Stimulated activated naive B cell treated with anti-CD40 and anti-IgM and Interleukin-4, amounts not matched to agents 10 μg/mL and 1 μg/mL and 100 μg/mL, for 72 hours (primary cell): ENCODE results near the gene SETD2.

ENCODE experiments used
- ATAC-seq, 2 donors: fragments of 150-1000 bp; cut with Tn5 transposase; replicated peaks; 2 replicates each; pipeline ENCODE4 v1.10.0; 2021; ENCODE audit warnings: moderate library complexity in 1 of 2
- DNase-seq: peaks from one replicate; pipeline ENCODE4 v3.0.0; 2021
- H3K27ac Mint-ChIP-seq: one replicate; pipeline ENCODE4 v1.8.0; 2022; ENCODE audit warnings: mild to moderate bottlenecking, mixed read lengths
- H3K27me3 Mint-ChIP-seq, 2 donors: one replicate each; pipeline ENCODE4 v1.8.0; 2022; ENCODE audit warnings: mixed read lengths in 2 of 2
- H3K36me3 Mint-ChIP-seq, 2 donors: one replicate each; pipeline ENCODE4 v1.8.0; 2022; ENCODE audit warnings: mixed read lengths in 2 of 2, mild to moderate bottlenecking in 1 of 2
- H3K4me1 Mint-ChIP-seq, 2 donors: one replicate each; pipeline ENCODE4 v1.8.0; 2022; ENCODE audit warnings: mixed read lengths in 2 of 2, mild to moderate bottlenecking in 1 of 2
- H3K4me3 Mint-ChIP-seq, 2 donors: one replicate each; pipeline ENCODE4 v1.8.0; 2022; ENCODE audit warnings: mild to moderate bottlenecking in 2 of 2, mixed read lengths in 2 of 2, moderate library complexity in 1 of 2
- H3K9me3 Mint-ChIP-seq, 2 donors: one replicate each; pipeline ENCODE4 v1.8.0; 2022; ENCODE audit warnings: mixed read lengths in 2 of 2, mild to moderate bottlenecking in 1 of 2

SETD2 gene

GRCh38 chr3:47003461-47004368 lies 160.2 kb downstream of the SETD2 start:
- no peaks in the 10 kb centered on the region for H3K9me3 Mint-ChIP-seq
- H3K36me3 Mint-ChIP-seq: peaks cover 49 to 66% of the 10 kb centered on the region in 2 donors
- no peaks in the 10 kb centered on the region for H3K27me3 Mint-ChIP-seq
- no peak overlapping the region for H3K4me3 Mint-ChIP-seq
- no peak for ATAC-seq
- no peak overlapping the region for H3K27ac Mint-ChIP-seq
- peaks cover 0 to 7% of the 10 kb centered on the region in 2 donors for H3K4me1 Mint-ChIP-seq
- DNase-seq: no peak

- Mint-ChIP-seq H3K36me3 (peaks cover 52 to 73% of the 10 kb centered on the region in 2 donors), H3K4me1 (peaks cover 6 to 14% of the 10 kb centered on the region in 2 donors), H3K27ac (no peak overlapping the region), H3K27me3 (no peaks in the 10 kb centered on the region), H3K4me3 (no peak overlapping the region), H3K9me3 (no peaks in the 10 kb centered on the region)
- ATAC-seq: no peak
- no peak for DNase-seq
Observed at GRCh38 chr3:47003056-47003410, 160.9 kb downstream of the SETD2 start.

GRCh38 chr3:47002171-47003055 lies 161.5 kb downstream of the SETD2 start:
- DNase-seq: no peak
- no peaks in the 10 kb centered on the region for H3K27me3 Mint-ChIP-seq
- peaks cover 54 to 76% of the 10 kb centered on the region in 2 donors for H3K36me3 Mint-ChIP-seq
- H3K4me1 Mint-ChIP-seq: peaks cover 8 to 17% of the 10 kb centered on the region in 2 donors
- H3K27ac Mint-ChIP-seq: no peak overlapping the region
- ATAC-seq: no peak
- H3K4me3 Mint-ChIP-seq: no peak overlapping the region
- H3K9me3 Mint-ChIP-seq: no peaks in the 10 kb centered on the region

- Mint-ChIP-seq H3K4me3 (no peak overlapping the region), H3K27ac (no peak overlapping the region), H3K36me3 (peaks cover 52 to 76% of the 10 kb centered on the region in 2 donors), H3K27me3 (no peaks in the 10 kb centered on the region), H3K9me3 (no peaks in the 10 kb centered on the region), H3K4me1 (peaks cover 13 to 24% of the 10 kb centered on the region in 2 donors)
- ATAC-seq (no peak), DNase-seq (no peak)
Observed at GRCh38 chr3:47001731-47002170, 162.2 kb downstream of the SETD2 start.

- Mint-ChIP-seq H3K27me3 (no peaks in the 10 kb centered on the region), H3K27ac (no peak overlapping the region), H3K9me3 (no peaks in the 10 kb centered on the region), H3K4me3 (no peak overlapping the region), H3K36me3 (peaks cover 46 to 71% of the 10 kb centered on the region in 2 donors), H3K4me1 (peaks cover 13 to 29% of the 10 kb centered on the region in 2 donors)
- ATAC-seq: no peak
- no peak for DNase-seq
Observed at GRCh38 chr3:47000922-47001730, 162.8 kb downstream of the SETD2 start.

GRCh38 chr3:47000198-47000815 lies 163.6 kb downstream of the SETD2 start:
- no peaks in the 10 kb centered on the region for H3K27me3 Mint-ChIP-seq
- peaks cover 13 to 29% of the 10 kb centered on the region in 2 donors for H3K4me1 Mint-ChIP-seq
- no peak for DNase-seq
- no peaks in the 10 kb centered on the region for H3K9me3 Mint-ChIP-seq
- ATAC-seq: no peak
- no peak overlapping the region for H3K4me3 Mint-ChIP-seq
- H3K27ac Mint-ChIP-seq: no peak overlapping the region
- H3K36me3 Mint-ChIP-seq: peaks cover 40 to 68% of the 10 kb centered on the region in 2 donors

- H3K27me3 Mint-ChIP-seq: no peaks in the 10 kb centered on the region
- peaks cover 13 to 29% of the 10 kb centered on the region in 2 donors for H3K4me1 Mint-ChIP-seq
- H3K9me3 Mint-ChIP-seq: no peaks in the 10 kb centered on the region
- no peak overlapping the region for H3K27ac Mint-ChIP-seq
- H3K4me3 Mint-ChIP-seq: no peak overlapping the region
- no peak for DNase-seq
- ATAC-seq: no peak
- peaks cover 35 to 66% of the 10 kb centered on the region in 2 donors for H3K36me3 Mint-ChIP-seq
Observed at GRCh38 chr3:46999516-47000197, 164.3 kb downstream of the SETD2 start.

GRCh38 chr3:46998852-46999515 lies 164.9 kb downstream of the SETD2 start:
- Mint-ChIP-seq H3K36me3 (peaks cover 30 to 66% of the 10 kb centered on the region in 2 donors), H3K4me3 (no peak overlapping the region), H3K9me3 (no peaks in the 10 kb centered on the region), H3K4me1 (peaks cover 13 to 29% of the 10 kb centered on the region in 2 donors), H3K27me3 (no peaks in the 10 kb centered on the region), H3K27ac (peak overlapping the region; percentile 75)
- ATAC-seq: no peak
- no peak for DNase-seq

- ATAC-seq: peak; percentile 76 to 82
- Mint-ChIP-seq H3K27me3 (no peaks in the 10 kb centered on the region), H3K4me3 (no peak overlapping the region), H3K27ac (peak overlapping the region; percentile 88), H3K9me3 (no peaks in the 10 kb centered on the region), H3K4me1 (peaks cover 13 to 29% of the 10 kb centered on the region in 2 donors), H3K36me3 (peaks cover 24 to 60% of the 10 kb centered on the region in 2 donors)
- peak; percentile 46 for DNase-seq
Observed at GRCh38 chr3:46998121-46998851, 165.6 kb downstream of the SETD2 start.

GRCh38 chr3:46997453-46998091 lies 166.3 kb downstream of the SETD2 start:
- Mint-ChIP-seq H3K4me3 (no peak overlapping the region), H3K4me1 (peaks cover 13 to 29% of the 10 kb centered on the region in 2 donors), H3K9me3 (no peaks in the 10 kb centered on the region), H3K27me3 (no peaks in the 10 kb centered on the region), H3K36me3 (peaks cover 20 to 59% of the 10 kb centered on the region in 2 donors), H3K27ac (peak overlapping the region; percentile 17)
- DNase-seq (no peak), ATAC-seq (no peak)

- Mint-ChIP-seq H3K4me3 (peak overlapping the region in 1 of 2 donors; percentile 5), H3K4me1 (peaks cover 17 to 29% of the 10 kb centered on the region in 2 donors), H3K36me3 (peaks cover 18 to 60% of the 10 kb centered on the region in 2 donors), H3K27ac (no peak overlapping the region), H3K27me3 (no peaks in the 10 kb centered on the region), H3K9me3 (no peaks in the 10 kb centered on the region)
- ATAC-seq (no peak), DNase-seq (no peak)
Observed at GRCh38 chr3:46996689-46997452, 167.0 kb downstream of the SETD2 start.
